GM18951 (cell line): Measurements from ENCODE around the gene ZBTB49.
"Not testable (repeated sequence)": the region's sequence is repeated elsewhere in the genome, so short reads cannot be mapped to it uniquely, and the experiment has no call there.

Source experiments
- POLR2A ChIP-seq: IDR thresholded peaks from 4 replicates; pipeline ENCODE4 v1.6.1; 2011; ENCODE audit warnings: mild to moderate bottlenecking; ENCODE audit not compliant: insufficient read length, insufficient read depth; ENCODE audit errors: extremely low read depth
- in situ Hi-C: fragments of 300-500 bp; cut with MboI; formaldehyde crosslinking; loops from one replicate; pipeline ENCODE4 v1.12.0; 2022; ENCODE audit warnings: low sequenced_read_pairs, mixed read lengths, inconsistent platforms; ENCODE audit not compliant: unreplicated experiment

ZBTB49 gene

GRCh38 chr4:4338210-4339001 is 48.4 kb downstream of the ZBTB49 start:
- in situ Hi-C loops: loop anchor here (10.0 kb wide), 1 partner anchor 84 kb away; no protein-coding TSS in a partner anchor
- no peak for TF ChIP-seq POLR2A

DNA sequence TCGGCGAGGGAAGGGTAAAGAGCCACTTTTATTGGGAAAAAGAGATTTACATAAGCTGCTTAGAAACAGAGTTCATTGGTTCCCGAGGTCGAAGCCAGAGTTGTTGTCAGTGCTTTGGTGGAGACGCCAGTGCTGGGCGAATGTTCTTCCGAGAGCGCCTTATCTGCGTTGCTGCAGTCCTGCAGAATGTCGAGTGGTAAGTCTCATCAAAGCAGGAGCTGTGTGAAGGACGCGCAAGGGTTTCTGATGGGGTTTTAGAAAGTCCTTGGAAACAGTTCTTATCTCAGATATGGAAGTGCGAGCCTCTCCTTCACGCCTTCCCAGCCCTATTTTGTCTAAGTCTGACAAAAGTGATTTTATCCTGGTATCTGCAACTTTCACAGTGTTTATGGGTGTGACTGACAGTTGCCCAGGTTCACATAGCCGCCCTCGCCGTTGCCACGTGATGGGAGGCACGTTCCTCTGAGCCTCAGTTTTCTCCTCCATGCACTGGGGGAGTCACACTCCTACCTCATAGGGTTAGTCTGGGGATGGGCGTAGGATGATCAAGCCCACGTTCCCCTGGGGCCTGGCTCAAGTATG is 49.5 kb downstream of the ZBTB49 start:
- in situ Hi-C loops: loop anchor here (10.0 kb wide), 1 partner anchor 85 kb away; no protein-coding TSS in a partner anchor
- no peak for TF ChIP-seq POLR2A

- in situ Hi-C loops: no loop called here
- no peak for TF ChIP-seq POLR2A
Observed at GRCh38 chr4:4341861-4342650, 52.0 kb downstream of the ZBTB49 start.

- in situ Hi-C loops: no loop called here
- TF ChIP-seq POLR2A: no peak
Observed at GRCh38 chr4:4343038-4343437, 53.0 kb downstream of the ZBTB49 start.

DNA sequence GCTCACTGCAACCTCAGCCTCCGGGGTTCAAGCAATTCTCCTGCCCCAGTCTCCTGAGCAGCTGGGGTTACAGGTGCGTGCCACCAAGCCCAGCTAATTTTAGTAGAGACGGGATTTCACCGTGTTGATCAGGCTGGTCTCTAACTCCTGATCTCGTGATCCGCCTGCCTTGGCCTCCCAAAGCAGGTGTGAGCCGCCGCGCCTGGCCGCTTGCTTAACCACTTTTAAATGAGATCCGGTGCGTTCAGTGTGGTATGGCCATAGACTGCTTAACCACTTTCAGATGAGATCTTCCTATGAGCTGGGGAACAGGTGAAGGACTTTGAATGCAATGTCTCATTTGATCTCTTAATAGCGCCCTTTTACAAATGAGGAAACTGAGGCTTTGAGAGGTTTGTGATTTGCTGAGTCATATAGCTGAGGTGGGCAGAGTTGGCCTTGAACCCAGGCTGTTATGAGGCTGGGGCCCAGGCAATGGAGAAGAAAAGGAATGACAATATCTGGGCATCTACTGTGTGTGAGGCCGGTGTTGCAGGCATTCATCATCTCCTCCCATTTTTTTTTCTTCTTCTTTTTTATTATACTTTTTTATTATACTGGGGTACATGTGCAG is 55.0 kb downstream of the ZBTB49 start:
- no peak for TF ChIP-seq POLR2A
- in situ Hi-C loops: no loop called here

DNA sequence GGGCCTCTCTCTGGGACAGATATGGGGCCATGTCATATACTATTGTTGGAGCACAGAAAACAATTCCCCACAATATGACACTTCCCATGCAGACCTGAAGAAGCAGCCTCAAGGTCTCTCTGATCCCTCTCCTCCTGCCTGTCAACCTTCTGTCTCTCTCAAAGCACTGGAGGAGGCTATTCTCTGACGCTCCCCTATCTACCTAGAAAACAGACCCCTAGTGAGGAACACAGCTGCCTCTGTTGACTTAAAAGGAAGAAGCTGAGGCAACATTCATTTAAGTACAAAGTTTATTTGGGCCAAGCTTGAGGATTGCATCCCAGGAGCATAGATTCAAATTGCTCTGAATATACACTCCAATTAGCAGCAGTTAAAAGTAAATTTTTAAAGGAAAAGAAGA is 57.5 kb downstream of the ZBTB49 start:
- in situ Hi-C loops: no loop called here
- TF ChIP-seq POLR2A: no peak

GRCh38 chr4:4348585-4348984 is 58.5 kb downstream of the ZBTB49 start:
- in situ Hi-C loops: not testable (repeated sequence)

DNA sequence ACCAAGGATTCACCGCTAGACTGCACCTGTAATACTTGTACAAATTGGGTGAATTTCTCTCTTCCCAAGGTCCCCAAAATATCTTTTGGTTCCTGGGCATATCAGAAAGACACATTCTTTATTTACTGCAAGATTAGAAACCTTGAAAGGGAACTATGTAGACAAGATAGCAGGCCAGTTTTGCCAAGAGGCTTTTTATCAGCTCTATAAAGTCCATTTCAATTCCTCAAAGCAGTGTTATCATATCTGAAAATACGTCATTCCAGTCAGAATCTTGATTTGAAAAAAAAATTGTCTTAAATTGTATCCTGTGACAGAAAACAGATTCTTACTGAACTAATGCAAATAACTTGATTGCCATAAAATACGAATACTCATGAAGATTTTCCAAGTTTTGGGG is 59.8 kb downstream of the ZBTB49 start:
- TF ChIP-seq POLR2A: no peak
- in situ Hi-C loops: no loop called here

DNA sequence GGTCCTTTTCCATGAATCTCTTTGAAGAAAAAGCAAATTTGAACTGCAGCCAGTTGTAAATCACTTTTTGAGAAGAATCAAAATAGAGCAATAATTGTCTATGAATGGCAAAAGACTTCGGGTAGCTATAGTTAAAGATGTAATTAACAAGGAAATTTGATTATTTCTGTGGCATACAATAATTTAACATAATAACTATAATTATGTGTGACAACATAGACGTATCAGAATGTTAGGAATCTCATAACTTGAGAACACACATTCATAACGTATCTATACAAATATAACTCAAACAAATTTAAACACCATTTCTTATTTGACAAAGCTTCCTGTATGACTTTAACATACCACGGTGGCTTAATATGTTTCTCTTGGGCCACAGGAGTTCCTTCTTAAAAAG is 60.9 kb downstream of the ZBTB49 start:
- TF ChIP-seq POLR2A: no peak
- in situ Hi-C loops: no loop called here

DNA sequence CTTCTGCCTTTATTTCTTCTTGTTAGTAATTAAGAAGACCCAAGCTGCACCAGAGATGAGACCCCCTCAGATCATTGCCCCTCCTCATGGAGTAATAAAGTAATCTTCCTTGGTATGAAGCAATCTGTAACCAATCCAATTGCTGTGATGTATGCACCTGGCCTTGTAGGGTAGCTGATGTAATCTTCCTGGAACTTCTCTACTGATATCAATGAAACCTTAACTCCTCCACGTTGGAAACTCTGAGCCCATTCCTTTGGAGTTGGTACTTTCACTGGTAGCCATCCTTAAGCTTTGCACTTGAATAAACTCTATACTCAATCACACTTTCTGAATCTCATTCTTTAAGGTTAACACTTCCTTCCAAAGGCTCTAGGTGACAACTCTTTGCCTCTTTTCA is 65.3 kb downstream of the ZBTB49 start:
- in situ Hi-C loops: no loop called here
- no peak for TF ChIP-seq POLR2A

DNA sequence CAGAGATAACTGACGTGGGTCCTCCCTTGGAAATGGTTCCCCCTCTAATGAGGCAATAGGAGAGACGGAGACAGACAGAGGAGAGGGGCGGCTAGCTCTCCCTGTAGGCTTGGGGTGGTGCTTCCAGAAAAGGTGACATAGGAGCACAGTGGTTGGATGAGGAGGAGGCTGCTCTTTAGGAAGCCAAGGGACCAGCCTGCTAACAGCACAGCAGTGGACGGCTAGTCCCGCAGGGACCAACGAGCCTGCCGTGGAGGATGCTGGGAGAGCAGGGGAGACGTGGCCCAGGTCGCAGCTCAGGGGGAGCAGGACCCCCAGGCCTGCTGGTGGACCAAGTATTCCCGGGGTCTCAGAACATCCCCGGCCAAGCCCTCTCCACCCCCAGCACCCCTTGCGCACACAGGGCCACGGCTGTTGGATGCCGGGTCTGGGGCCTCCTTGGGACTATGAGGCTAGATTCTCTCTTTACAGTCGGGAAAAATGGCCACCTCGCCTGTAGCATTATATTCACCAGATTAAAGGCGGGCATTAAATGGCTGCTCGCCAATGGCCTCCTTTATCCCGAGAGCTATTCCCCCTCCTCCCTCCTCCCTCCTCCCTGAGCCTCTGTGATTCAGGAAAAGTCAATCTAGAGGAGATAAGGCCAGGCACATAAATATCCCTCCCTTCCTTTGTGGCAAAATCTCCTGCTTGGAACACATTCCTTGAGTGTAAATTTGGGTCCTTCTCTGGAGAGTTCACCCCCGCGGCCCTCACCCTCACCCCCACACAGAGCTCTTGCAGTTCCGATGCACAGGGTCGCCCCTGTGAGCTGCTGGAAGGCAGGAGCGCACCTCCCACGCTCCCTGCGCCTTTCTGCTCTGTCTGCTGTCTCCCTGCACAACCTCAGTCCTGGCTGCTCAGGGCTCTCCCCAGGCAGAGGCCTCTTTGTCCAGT is 66.3 kb downstream of the ZBTB49 start:
- in situ Hi-C loops: no loop called here
- no peak for TF ChIP-seq POLR2A

DNA sequence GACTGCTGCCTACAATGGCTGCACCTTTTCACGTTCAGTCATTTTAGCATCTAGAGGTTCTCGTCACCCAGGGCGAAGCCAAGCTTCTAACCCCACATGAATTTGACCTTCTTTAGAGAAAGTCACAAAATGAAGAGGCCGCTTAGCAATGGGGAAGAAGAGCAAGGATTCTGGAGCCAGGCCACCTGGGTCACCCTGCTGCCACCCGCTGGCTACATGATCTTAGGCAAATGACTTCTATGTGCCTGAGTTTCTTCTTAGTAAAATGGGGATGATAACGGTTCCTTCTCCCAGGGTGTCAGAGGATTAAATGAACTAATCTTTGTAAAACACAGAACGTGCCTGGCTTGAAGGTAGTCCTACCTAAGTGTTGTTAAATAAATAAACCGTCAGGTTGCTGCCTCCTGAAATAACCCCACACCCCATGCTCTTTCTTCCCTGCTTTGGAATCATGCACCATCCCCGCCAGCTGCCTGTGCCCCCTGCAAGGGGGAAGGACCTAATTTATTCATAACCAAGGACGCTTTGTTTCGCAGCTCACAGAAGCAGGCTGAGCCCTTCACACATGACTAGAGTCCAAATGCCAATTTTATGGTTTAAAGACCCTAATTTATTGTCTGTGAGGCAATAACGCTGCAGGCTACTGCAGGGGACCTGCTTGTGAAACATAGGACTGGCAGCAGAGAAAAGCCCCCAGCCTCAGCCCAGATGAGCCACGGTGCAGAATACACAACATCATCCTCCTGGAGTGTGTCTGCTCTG is 68.2 kb downstream of the ZBTB49 start:
- in situ Hi-C loops: no loop called here
- no peak for TF ChIP-seq POLR2A
